NCI-H2107 treated with DMSO at 0.1 percent for 48 hours (cell line): Measurements from ENCODE around the gene ELK3.

Source experiments
- DNase-seq: peaks from one replicate; lab custom pipeline; 2025; ENCODE audit not compliant: unreplicated experiment; lab: John Stamatoyannopoulos, UW

Gene ELK3

DNA sequence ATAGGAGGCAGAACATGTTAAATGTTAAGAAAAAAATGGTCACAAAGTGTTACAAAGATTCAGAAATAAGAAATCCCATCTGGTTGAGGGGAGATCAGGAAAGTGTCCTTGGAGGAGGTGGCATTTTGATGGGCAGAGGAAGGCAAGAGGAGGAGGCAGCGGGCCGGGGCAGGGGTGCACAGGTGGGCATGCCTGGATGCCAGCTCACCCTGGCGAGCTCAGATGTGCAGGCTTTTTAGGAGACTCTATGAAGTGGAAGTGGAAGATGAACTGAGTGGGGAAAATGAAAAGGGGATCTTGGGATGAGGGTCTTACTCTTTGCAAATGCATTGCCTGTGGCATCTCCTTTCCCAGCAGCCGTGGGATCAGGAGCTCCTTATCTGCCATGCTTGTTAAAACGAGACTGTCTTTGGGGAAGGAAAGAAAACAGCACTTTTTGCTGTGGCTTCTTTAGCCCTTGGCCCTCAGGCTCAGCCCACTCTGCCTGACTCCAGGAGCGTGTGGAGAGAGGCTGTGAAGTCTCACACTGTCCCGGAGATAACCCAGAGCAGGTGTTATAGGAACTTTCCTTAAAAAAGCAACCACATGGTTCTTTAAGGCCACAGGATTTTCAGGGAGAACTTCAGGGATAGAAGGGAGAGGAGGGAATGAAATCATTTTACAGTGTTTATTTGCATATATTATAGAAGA is 62.6 kb downstream of the ELK3 start:
- no peak for DNase-seq

- DNase-seq, result no peak
Measured at GRCh38 chr12:96257550-96258103, 63.5 kb downstream of the ELK3 start.

DNA sequence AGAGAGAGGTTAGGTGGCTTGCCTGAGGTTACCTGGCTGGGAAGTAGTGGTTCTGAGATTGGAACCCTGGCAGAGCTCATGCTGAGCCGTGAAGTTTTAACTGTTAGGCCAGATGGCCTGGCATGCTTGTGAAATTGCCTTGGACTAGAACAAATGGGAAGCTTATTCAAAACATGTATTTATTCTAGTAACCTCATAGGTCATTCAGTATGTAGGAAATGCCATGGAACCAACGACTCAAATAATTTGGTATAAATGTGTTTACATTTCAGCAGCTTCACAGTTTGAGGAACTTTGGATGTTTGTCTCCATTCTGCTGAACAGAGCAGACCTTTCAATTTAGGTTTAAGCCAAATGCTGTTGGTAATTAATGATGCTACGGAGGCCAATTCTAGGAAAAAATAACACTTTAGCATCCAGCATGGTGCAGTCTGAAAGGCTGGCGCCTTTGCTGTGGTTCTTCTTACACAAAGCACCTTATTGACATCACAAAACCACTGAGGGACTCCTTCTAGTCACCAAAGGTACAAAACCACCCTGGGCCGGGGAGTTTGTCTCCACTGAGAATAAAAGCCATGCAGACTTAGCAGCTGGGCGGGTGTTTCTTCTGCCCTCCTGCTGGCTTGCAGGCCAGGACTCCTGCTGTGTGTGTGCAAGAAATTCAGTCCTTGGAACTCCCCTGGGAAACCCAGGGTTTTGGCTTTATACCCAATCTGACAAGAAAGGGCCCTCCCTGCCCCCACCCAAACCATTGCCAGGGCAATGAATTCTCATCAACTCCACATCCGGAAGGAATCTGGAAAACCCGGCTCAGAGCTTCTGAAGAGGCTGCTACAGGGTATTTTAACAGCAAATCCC is 64.2 kb downstream of the ELK3 start:
- DNase-seq, result peak; percentile 92

DNA sequence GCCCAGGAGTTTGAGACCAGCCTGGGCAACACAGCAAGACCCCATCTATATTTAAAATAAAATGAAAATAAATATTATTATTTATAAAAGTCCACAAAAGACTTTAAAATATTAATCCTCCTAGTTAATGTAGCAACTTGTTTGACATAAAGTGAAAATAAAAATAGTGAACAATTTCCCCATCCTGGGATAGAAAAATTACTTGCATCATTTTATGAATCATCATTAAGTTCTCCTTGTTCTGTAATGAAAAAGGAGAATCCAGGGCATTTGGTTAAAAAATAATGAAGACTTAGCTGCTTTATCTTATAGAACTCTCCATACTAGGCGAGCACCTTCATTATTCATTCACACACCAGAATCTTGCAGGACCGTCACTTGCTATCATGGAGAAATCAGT is 66.1 kb downstream of the ELK3 start:
- DNase-seq, result no peak

- no peak for DNase-seq
Measured at GRCh38 chr12:96260644-96261043, 66.5 kb downstream of the ELK3 start.

DNA sequence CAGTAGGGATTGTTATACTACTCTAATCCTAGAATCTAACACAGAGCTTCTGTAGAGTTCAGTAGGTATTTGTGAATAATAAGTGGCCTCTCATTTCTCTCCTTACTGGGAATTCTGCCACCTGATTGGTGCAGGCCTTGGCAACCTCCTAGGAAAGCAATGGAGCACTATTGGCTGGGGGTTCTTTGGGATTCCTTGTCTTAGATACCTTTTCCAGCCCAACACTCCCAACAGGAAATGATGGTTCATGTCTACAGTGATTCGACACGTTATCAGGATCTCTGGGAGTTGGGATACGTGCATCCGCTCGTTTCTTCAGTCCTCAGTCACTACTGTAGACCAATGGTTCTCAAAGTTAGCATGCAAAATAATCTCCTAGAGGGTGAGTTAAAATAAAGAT is 67.4 kb downstream of the ELK3 start:
- DNase-seq, result no peak

- no peak for DNase-seq
Measured at GRCh38 chr12:96263449-96263902, 69.3 kb downstream of the ELK3 start.

DNA sequence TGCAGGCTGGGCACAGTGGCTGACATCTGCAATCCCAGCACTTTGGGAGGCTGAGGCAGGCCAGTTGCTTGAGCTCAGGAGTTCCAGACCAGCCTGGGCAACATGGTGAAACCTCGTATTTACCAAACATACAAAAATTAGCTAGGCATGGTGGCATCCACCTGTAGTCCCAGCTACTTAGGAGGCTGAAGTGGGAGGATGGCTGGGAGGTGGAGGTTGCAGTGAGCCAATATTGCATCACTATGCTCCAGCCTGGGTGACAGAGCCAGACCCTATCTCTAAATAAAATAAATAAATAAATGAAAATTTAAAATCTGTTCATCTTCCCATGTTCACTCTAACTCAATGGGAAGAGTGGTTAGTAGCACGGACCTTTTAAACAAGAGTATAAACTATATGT is 71.2 kb downstream of the ELK3 start:
- no peak for DNase-seq

DNA sequence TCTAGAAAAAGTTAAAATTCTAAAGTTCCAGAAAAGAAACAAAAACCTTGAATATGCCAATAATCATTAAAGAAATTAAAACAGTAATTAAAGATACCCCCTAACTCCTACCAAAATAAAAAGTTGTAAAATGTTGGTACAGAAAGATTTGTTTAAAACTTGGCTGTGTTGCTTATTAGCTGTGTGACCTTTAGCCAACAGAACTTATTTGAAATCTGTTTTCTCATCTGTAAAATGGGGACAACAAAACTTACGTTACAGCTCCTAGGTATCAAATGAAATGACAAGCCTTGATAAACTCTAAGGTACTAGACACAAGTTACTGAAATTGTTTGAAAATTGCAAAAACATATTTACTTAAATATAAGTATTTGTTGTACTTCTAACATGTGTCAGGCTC is 71.7 kb downstream of the ELK3 start:
- no peak for DNase-seq

DNA sequence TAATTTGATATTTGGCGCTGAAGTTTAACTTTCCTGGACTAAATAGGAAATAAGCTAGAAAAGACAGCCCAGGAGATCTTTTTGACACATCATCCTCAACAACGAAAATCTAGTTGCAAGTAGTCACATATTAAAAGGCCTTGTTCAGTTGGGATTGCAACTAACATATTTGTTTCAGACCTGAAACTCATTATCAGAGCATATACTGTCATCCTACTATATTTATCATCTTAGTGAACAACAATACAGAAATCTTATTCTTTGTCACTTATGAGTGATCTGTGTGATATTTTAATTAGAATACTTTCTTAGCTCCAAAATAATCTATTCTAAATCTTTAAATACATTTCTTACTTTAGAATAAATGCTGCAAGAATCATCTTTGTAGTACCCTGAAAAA is 72.1 kb downstream of the ELK3 start:
- no peak for DNase-seq

DNA sequence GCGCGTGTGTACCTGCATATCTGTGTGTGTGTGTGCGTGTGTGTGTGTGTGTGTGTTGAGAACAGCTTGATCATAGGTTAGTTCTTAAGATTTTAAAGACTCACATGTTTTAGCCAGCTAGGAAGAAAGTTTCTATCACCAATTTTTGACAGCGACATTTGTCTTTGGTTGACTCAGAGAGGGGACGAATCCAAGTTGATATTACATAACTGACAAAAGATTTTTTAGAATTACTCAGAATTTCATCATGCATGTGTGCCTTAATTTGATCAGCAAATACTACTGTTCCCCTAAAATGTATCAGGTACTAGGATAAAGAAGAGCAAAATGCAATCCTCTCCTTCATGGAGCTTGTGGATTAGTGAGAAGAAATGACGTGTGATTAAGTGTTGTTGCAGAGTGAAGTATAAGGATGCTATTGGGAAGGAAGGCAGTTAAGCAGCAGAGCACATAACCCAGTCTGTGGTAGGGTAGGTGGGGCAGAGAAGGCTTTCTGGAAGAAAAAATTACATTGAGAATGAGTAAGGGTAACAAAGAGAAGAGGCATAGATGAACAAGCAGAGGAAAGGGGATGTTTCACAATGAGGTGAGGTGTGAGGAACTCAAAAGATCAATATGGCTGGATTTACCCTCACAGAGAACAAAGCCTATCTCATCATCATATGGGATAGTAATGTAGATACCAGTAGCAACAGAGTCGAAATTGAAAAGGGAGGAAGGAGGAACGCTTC is 77.5 kb downstream of the ELK3 start:
- DNase-seq, result no peak

DNA sequence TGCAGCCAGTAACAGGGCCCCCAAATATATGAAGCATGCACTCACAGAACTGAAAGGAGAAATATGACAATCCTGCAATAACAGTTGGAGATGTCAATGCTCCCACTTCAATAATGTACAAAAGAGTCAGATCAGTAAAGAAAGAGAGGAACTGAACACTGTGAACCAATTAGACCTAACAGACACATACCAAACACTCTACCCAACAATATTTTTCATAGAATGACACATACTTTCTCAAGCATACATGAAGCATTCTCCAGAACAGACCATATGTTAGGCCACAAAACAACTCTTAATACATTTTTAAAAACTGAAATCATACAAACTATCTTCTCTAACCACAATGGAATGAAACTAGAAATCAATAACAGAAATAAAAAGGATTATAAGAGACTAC is 80.2 kb downstream of the ELK3 start:
- no peak for DNase-seq

DNA sequence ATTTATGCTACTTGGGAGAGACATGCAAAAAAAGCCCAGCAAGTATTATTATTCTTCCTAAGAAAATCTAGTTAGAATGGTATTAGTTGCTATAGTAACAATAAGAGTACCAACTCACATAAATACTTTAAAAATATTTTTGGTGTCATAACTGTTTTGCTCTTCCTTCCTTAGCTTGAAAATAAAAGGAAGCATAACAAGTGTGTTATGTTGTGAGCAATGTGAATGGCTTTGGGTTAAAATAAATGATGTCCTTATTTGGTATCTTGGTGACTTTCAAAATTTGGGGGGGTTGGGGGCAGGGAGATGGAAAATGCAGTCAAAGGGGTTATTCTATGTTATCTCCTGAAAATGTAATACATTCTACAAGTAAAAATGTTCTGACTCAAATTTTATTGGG is 91.0 kb downstream of the ELK3 start:
- no peak for DNase-seq

- no peak for DNase-seq
Measured at GRCh38 chr12:96289067-96289466, 94.9 kb downstream of the ELK3 start.

GRCh38 chr12:96293093-96293492 is 98.9 kb downstream of the ELK3 start:
- DNase-seq, result no peak

GRCh38 chr12:96294831-96295230 is 100.7 kb downstream of the ELK3 start:
- DNase-seq, result no peak

GRCh38 chr12:96295532-96296160 is 101.5 kb downstream of the ELK3 start:
- DNase-seq, result no peak

GRCh38 chr12:96297504-96297903 is 103.3 kb downstream of the ELK3 start:
- DNase-seq, result no peak

GRCh38 chr12:96300064-96300463 is 105.9 kb downstream of the ELK3 start:
- no peak for DNase-seq

DNA sequence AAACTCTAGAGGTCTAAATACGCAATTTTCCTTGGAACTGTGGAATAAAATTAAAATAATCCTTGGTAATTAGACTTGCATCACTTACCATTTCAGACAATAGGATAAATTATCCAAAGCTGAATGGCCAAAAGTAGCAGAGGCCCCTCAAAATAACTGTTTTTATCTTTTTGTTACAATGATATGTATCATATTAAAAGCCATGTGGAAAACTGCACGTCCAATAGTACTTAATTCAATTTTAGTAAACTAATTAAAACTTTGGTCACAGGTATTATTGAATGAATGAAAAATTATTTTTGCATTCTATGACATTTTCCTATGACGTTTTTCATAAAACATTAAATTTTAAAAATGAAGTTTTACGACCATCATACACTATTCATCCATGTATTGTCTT is 107.6 kb downstream of the ELK3 start:
- DNase-seq, result no peak

GRCh38 chr12:96302687-96303310 is 108.6 kb downstream of the ELK3 start:
- DNase-seq, result no peak
